Activated CD4-positive, alpha-beta memory T cell treated with anti-CD3 and anti-CD28 coated beads, Interleukin-2, amount 10 ng/mL, durations not matched to agents 7 days and 5 days (primary cell): ENCODE data around the gene PCSK5. TPM values are rescaled to one million over a fixed set of nuclear protein-coding genes. Genes with fewer than 3 reads are reported as not detected.
"Not testable (repeated sequence)": the region's sequence is repeated elsewhere in the genome, so short reads cannot be mapped to it uniquely, and the experiment has no call there.

Experiments
- CTCF ChIA-PET: fragments of 350-600 bp; sonication (Branson Sonifier 250); formaldehyde crosslinking; loops from one replicate; lab custom pipeline; 2021; ENCODE audit warnings: antibody characterized with exemption, inconsistent platforms; lab: Charles Lee
- POLR2A ChIA-PET: fragments of 350-600 bp; sonication (Branson Sonifier 250); formaldehyde crosslinking; loops from one replicate; lab custom pipeline; 2021; ENCODE audit warnings: antibody characterized with exemption; lab: Charles Lee
- DNase-seq: peaks from one replicate; pipeline ENCODE4 v3.0.0-alpha.2; 2020
- H3K27ac Mint-ChIP-seq: one replicate; pipeline ENCODE4 v1.8.0; 2021; ENCODE audit warnings: mild to moderate bottlenecking, mixed read lengths
- H3K27me3 Mint-ChIP-seq: one replicate; pipeline ENCODE4 v1.8.0; 2021; ENCODE audit warnings: mixed read lengths
- H3K36me3 Mint-ChIP-seq: one replicate; pipeline ENCODE4 v1.8.0; 2021; ENCODE audit warnings: low read depth, mixed read lengths
- H3K4me1 Mint-ChIP-seq: one replicate; pipeline ENCODE4 v1.8.0; 2021; ENCODE audit warnings: mixed read lengths
- H3K4me3 Mint-ChIP-seq: one replicate; pipeline ENCODE4 v1.8.0; 2021; ENCODE audit warnings: mild to moderate bottlenecking, mixed read lengths
- H3K9me3 Mint-ChIP-seq: one replicate; pipeline ENCODE4 v1.8.0; 2021; ENCODE audit warnings: mixed read lengths
- total RNA-seq, 2 experiments: library from RNA; stranded (reverse); gene quantifications; one replicate each; pipeline ENCODE4 v1.2.3, GENCODE V29; 2021

Gene PCSK5
- total RNA-seq, 2 experiments from 2014 or later, result 1.2 to 1.7 TPM

DNA sequence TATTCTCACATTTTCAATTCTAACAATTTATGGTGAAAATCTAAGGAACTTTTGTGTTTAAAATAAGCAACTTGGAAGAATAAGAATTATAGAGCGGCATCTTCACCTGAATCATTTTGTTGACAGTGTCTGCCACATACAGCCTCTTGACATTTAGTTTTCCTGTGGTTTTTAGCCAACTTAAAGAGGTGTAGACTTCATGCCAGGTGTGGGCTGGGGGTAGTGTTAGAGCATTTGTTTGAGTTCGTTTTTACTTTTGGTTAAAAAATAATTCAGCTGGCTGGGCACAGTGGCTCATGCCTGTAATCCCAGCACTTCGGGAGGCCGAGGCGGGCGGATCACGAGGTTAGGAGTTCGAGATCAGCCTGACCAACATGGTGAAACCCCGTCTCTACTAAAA, 72.8 kb downstream of the PCSK5 start:
- POLR2A ChIA-PET, H3K4me1 Mint-ChIP-seq, DNase-seq, H3K36me3 Mint-ChIP-seq, H3K27ac Mint-ChIP-seq, H3K4me3 Mint-ChIP-seq, H3K9me3 Mint-ChIP-seq, H3K27me3 Mint-ChIP-seq, CTCF ChIA-PET: not testable (repeated sequence)

DNA sequence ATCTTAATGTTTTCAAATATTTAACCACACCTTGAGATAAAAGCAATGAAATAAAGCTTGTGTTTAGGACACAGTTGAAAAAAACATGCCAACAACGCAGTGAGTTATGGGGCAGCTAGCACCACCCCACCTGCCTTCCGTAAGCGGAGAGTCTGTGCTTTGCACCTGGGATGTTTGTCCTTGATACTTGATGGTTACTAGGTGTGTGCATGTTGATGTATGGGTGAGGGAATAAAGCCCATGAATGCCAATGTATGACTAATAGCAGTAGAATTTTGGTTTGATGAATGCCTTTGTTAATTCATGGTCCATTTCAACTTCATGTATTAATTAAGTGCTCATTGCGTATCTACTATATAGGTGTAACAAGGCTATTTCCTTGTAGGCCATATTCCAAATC, 74.0 kb downstream of the PCSK5 start:
- H3K4me3 Mint-ChIP-seq, result no peak overlapping the region
- CTCF ChIA-PET, result no interaction called here
- no peak overlapping the region for H3K27ac Mint-ChIP-seq
- POLR2A ChIA-PET, result no interaction called here
- no peaks in the 10 kb centered on the region for H3K36me3 Mint-ChIP-seq
- no peaks in the 10 kb centered on the region for H3K27me3 Mint-ChIP-seq
- H3K4me1 Mint-ChIP-seq, result peaks cover 7% of the 10 kb centered on the region
- DNase-seq, result no peak
- H3K9me3 Mint-ChIP-seq, result peaks cover 2% of the 10 kb centered on the region

DNA sequence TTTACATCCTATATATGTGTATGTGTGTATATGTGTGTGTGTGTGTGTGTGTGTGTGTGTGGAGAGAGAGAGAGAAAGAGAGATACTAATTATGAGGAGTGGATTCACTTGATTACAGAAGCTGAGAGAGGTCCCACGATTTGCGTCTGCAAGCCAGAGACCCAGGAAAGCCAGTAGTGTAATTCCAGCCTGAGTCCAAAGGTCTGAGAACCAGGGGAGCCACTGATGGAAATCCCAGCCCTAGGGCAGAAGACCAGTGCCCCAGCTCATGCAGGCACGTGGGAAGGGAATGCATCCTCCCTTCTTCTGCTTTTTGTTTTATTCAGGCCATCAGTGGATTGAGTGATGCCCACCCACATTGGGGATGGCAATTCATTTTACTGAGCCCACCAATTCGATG, 74.8 kb downstream of the PCSK5 start:
- Mint-ChIP-seq H3K9me3 (peaks cover 2% of the 10 kb centered on the region), H3K27ac (no peak overlapping the region), H3K36me3 (no peaks in the 10 kb centered on the region), H3K4me3 (no peak overlapping the region), H3K4me1 (peaks cover 7% of the 10 kb centered on the region), H3K27me3 (no peaks in the 10 kb centered on the region)
- ChIA-PET CTCF (no interaction called here), POLR2A (no interaction called here)
- no peak for DNase-seq

- ChIA-PET POLR2A (no interaction called here), CTCF (no interaction called here)
- no peak overlapping the region for H3K27ac Mint-ChIP-seq
- no peak overlapping the region for H3K4me3 Mint-ChIP-seq
- H3K36me3 Mint-ChIP-seq, result no peaks in the 10 kb centered on the region
- peaks cover 4% of the 10 kb centered on the region for H3K9me3 Mint-ChIP-seq
- no peak for DNase-seq
- no peaks in the 10 kb centered on the region for H3K27me3 Mint-ChIP-seq
- H3K4me1 Mint-ChIP-seq, result no peaks in the 10 kb centered on the region
Observed at GRCh38 chr9:75967556-75967955, 77.1 kb downstream of the PCSK5 start.

DNA sequence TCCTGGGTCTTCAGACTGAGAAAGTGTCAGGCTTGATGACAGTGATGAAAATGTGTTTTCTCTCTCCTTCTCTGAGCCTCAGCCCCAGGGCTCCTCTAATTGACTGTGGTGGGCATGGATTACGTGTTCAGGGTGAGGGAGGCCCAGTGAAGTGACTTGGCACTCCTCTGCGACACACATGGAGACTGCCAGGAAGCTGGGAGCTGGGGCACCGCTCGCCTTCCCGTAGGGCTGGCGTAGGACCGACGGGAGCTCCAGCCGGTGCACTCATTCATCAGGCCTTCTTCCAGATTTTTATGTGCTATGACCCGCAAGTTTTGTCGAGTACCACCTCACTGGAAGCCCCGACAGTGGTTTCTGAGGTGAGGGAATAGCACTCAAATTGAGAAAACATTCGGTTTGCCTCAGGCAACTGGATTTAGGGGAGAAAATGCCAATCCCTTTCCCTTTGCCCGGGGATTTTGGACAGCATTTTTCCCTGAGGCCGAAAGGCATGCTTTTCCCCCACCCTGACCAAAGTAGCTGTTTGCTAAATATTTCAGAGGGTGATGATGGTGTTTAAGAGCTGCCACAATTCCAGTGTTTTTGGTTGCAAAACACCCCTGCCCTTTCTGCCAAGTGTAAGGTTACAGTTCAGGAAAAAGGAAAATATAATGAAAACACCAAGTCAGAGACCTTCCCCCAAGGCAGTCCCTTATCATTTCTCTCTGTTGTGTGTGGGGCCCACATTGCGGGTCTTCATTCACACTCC, 83.7 kb downstream of the PCSK5 start:
- no peaks in the 10 kb centered on the region for H3K4me1 Mint-ChIP-seq
- CTCF ChIA-PET, result no interaction called here

DNA sequence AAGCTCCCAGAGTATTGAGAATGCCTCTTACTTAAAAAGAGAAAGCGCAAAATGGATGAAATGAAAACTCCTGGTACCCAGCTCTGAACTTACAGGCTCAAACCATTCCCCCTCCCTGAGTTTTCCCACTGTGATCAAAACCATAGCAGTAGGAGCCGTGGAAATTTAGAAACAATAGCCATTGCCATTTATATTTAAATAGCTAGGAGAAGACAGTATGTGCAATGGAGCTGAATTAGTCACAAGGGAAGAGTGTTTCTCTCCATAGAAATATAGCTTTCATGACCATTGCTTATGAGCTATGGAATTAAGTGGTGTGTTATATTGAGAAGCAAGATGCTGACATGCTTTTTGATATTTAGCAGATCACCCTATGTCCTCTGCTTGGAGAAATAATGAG, 84.6 kb downstream of the PCSK5 start:
- DNase-seq, result no peak
- no peaks in the 10 kb centered on the region for H3K27me3 Mint-ChIP-seq
- H3K27ac Mint-ChIP-seq, result no peak overlapping the region
- CTCF ChIA-PET, result no interaction called here
- H3K4me3 Mint-ChIP-seq, result no peak overlapping the region
- H3K9me3 Mint-ChIP-seq, result peaks cover 2% of the 10 kb centered on the region
- H3K4me1 Mint-ChIP-seq, result no peaks in the 10 kb centered on the region
- no peaks in the 10 kb centered on the region for H3K36me3 Mint-ChIP-seq
- POLR2A ChIA-PET, result interaction anchor here (0.7 kb wide), 1 partner anchor 8 kb away, joined by 4 read pairs; no protein-coding TSS in a partner anchor

More for the DNA sequence above, 83.7 kb downstream of the PCSK5 start:
- DNase-seq, result no peak
- no peak overlapping the region for H3K27ac Mint-ChIP-seq
- POLR2A ChIA-PET, result no interaction called here
- H3K27me3 Mint-ChIP-seq, result no peaks in the 10 kb centered on the region
- H3K4me3 Mint-ChIP-seq, result no peak overlapping the region
- peaks cover 2% of the 10 kb centered on the region for H3K9me3 Mint-ChIP-seq
- no peaks in the 10 kb centered on the region for H3K36me3 Mint-ChIP-seq

GRCh38 chr9:75976549-75976948, 86.1 kb downstream of the PCSK5 start:
- H3K9me3 Mint-ChIP-seq, result no peaks in the 10 kb centered on the region
- H3K27me3 Mint-ChIP-seq, result no peaks in the 10 kb centered on the region
- H3K27ac Mint-ChIP-seq, result no peak overlapping the region
- ChIA-PET CTCF (no interaction called here), POLR2A (no interaction called here)
- DNase-seq, result no peak
- H3K36me3 Mint-ChIP-seq, result no peaks in the 10 kb centered on the region
- H3K4me3 Mint-ChIP-seq, result no peak overlapping the region
- no peaks in the 10 kb centered on the region for H3K4me1 Mint-ChIP-seq

- H3K4me3 Mint-ChIP-seq, result no peak overlapping the region
- ChIA-PET POLR2A (no interaction called here), CTCF (interaction anchor here (1.1 kb wide), 1 partner anchor 322 kb away, joined by 3 read pairs; no protein-coding TSS in a partner anchor)
- no peak overlapping the region for H3K27ac Mint-ChIP-seq
- H3K9me3 Mint-ChIP-seq, result no peaks in the 10 kb centered on the region
- H3K36me3 Mint-ChIP-seq, result no peaks in the 10 kb centered on the region
- no peaks in the 10 kb centered on the region for H3K27me3 Mint-ChIP-seq
- no peaks in the 10 kb centered on the region for H3K4me1 Mint-ChIP-seq
- no peak for DNase-seq
Observed at GRCh38 chr9:75979362-75979761, 88.9 kb downstream of the PCSK5 start.

DNA sequence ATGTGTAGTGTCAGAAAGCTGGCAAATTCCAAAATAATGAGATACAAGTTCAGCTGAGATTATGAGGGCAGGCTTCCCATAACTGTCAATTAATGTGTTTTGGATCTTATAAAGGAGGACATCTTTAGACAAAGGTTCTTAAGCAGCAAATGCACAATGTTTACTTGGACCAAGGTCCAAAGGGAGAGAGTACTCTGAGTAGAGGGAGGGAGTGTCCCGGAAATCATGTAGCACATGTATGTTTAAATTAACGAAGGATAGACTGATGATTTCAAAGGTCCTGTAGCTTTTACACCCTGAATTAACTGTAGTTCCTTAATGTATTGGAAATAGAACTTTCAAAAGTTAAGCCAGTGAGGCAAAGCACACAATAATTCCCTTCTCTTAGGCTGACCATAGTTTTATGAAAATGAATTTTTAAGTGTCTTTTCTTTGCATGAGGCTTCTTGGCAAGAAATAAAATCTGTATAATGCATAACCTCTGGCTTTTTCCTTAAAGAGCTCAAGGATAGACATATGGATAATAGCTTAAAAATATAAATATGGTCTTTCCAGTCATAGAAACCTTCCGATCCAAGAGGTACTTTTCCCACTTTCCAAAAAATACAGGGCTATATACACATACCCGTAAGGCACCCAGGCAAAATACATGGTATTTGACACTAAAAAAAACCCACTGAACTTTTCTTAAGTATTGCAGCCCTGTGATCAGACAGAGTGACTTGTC, 93.0 kb downstream of the PCSK5 start:
- H3K27ac Mint-ChIP-seq, result no peak overlapping the region
- H3K36me3 Mint-ChIP-seq, result no peaks in the 10 kb centered on the region
- H3K27me3 Mint-ChIP-seq, result no peaks in the 10 kb centered on the region
- H3K4me3 Mint-ChIP-seq, result no peak overlapping the region
- no peaks in the 10 kb centered on the region for H3K9me3 Mint-ChIP-seq
- H3K4me1 Mint-ChIP-seq, result no peaks in the 10 kb centered on the region
- ChIA-PET CTCF (no interaction called here), POLR2A (interaction anchor here (1.0 kb wide), 1 partner anchor 8 kb away, joined by 4 read pairs; no protein-coding TSS in a partner anchor)
- DNase-seq, result no peak

DNA sequence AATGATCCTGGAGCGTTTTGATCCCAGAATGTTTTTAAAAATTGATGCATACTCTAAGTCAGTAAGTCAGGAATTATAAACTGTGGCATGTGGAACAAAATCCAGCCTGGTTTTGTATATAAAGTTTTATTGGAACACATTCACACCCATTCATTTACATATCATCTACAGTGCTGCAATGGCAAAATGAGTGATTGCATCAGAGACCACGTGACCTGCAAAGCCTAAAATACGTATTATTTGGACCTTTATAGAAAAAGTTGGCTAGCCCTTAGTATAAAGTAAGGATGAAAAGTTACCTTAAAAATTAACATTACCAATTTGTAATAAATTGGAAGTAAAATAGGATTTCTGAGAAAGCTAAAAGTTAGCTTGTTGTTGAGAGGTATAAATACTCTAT, 95.0 kb downstream of the PCSK5 start:
- H3K27ac Mint-ChIP-seq, result no peak overlapping the region
- no peaks in the 10 kb centered on the region for H3K4me1 Mint-ChIP-seq
- CTCF ChIA-PET, result no interaction called here
- POLR2A ChIA-PET, result no interaction called here
- H3K36me3 Mint-ChIP-seq, result no peaks in the 10 kb centered on the region
- no peaks in the 10 kb centered on the region for H3K9me3 Mint-ChIP-seq
- no peaks in the 10 kb centered on the region for H3K27me3 Mint-ChIP-seq
- no peak for DNase-seq
- no peak overlapping the region for H3K4me3 Mint-ChIP-seq

- H3K27me3 Mint-ChIP-seq, result no peaks in the 10 kb centered on the region
Observed at GRCh38 chr9:75988663-75989062, 98.2 kb downstream of the PCSK5 start.

GRCh38 chr9:75990156-75990555, 99.7 kb downstream of the PCSK5 start:
- POLR2A ChIA-PET, result no interaction called here
- Mint-ChIP-seq H3K27me3 (no peaks in the 10 kb centered on the region), H3K27ac (no peak overlapping the region), H3K36me3 (no peaks in the 10 kb centered on the region), H3K4me1 (no peaks in the 10 kb centered on the region), H3K4me3 (no peak overlapping the region), H3K9me3 (no peaks in the 10 kb centered on the region)
- DNase-seq, result no peak
- CTCF ChIA-PET, result no interaction called here

More at GRCh38 chr9:75988663-75989062, 98.2 kb downstream of the PCSK5 start:
- no peak overlapping the region for H3K4me3 Mint-ChIP-seq
- no peak overlapping the region for H3K27ac Mint-ChIP-seq
- ChIA-PET CTCF (no interaction called here), POLR2A (no interaction called here)
- H3K9me3 Mint-ChIP-seq, result no peaks in the 10 kb centered on the region
- no peak for DNase-seq
- no peaks in the 10 kb centered on the region for H3K36me3 Mint-ChIP-seq
- H3K4me1 Mint-ChIP-seq, result no peaks in the 10 kb centered on the region

- Mint-ChIP-seq H3K4me3 (no peak overlapping the region), H3K36me3 (no peaks in the 10 kb centered on the region), H3K4me1 (no peaks in the 10 kb centered on the region), H3K9me3 (peaks cover 2% of the 10 kb centered on the region), H3K27me3 (no peaks in the 10 kb centered on the region), H3K27ac (no peak overlapping the region)
- ChIA-PET CTCF (no interaction called here), POLR2A (no interaction called here)
- DNase-seq, result no peak
Observed at GRCh38 chr9:75990576-75991304, 100.3 kb downstream of the PCSK5 start.
